Body of pancreas (tissue), 4 donors: ENCODE results near the gene HOXB6. TPM values are rescaled to one million over a fixed set of nuclear protein-coding genes. Genes with fewer than 3 reads are reported as not detected.

Experiments
- ATAC-seq: fragments of 150-250 bp; one replicate; pipeline ENCODE4 v1.9.1; 2016
- DNase-seq, 4 donors: peaks; one replicate each; pipeline ENCODE4 v3.0.0-alpha.2; 2019
- H3K27ac ChIP-seq, 4 donors: fragments of 200-600 bp; sonication (generic); 1 replicate in 3 of 4; 2 replicates in 1 of 4; pipeline versions ENCODE4 v1.5.1 to v1.6.1; 2016 to 2019; ENCODE audit warnings: mild to moderate bottlenecking in 1 of 4, mixed read lengths in 1 of 4, moderate library complexity in 1 of 4
- H3K27me3 ChIP-seq, 2 donors: fragments of 200-600 bp; sonication (generic); one replicate each; pipeline ENCODE4 v1.6.0; 2016; ENCODE audit warnings: mild to moderate bottlenecking in 1 of 2
- H3K36me3 ChIP-seq, 2 donors: fragments of 200-600 bp; sonication (generic); replicated peaks in 1 of 2; 2 replicates each; pipeline ENCODE4 v1.5.1; 2016; ENCODE audit warnings: low read depth in 2 of 2; ENCODE audit not compliant: insufficient read depth in 1 of 2
- H3K4me1 ChIP-seq: fragments of 200-600 bp; sonication (generic); one replicate; pipeline ENCODE4 v1.6.0; 2016
- H3K4me3 ChIP-seq, 2 donors: fragments of 200-600 bp; sonication (generic); 1 replicate in 1 of 2; 2 replicates in 1 of 2; pipeline ENCODE4 v1.5.1; 2016 to 2019
- H3K9me3 ChIP-seq, 3 donors: fragments of 200-600 bp; sonication (generic); 1 replicate in 2 of 3; 2 replicates in 1 of 3; pipeline ENCODE4 v1.5.1; 2016
- POLR2A ChIP-seq, 3 donors: fragments of 450-650 bp; IDR thresholded peaks; one replicate each; pipeline ENCODE4 v1.6.1; 2016; ENCODE audit warnings: antibody characterized with exemption in 3 of 3, mild to moderate bottlenecking in 2 of 3
- WGBS, 2 donors: methylation state at CpG; one replicate each; pipeline ENCODE4 v1.1.5; 2017; 5-methylcytosine and 5-hydroxymethylcytosine counted together
- intact Hi-C: fragments of 100-400 bp; cut with DNase I; formaldehyde crosslinking; loops from one replicate; pipeline ENCODE4 v1.15.1; 2023
- total RNA-seq, 2 donors: library from RNA; depleted of rRNA; stranded (reverse); fragments of >200 nt; gene quantifications; one replicate each; pipeline ENCODE4 v1.1.0, GENCODE V29; 2016
- TF ChIP-seq, protein P1 (sequence below), 7 experiments: fragments of 450-650 bp in 4 of 7; fragments of 200-600 bp in 3 of 7; sonication (generic) in 3 of 7; IDR thresholded peaks; one replicate each; pipeline ENCODE4 v1.5.1; 2016 to 2019; ENCODE audit warnings: antibody characterized with exemption in 7 of 7

The HOXB6 gene
- total RNA-seq, 2 donors from 2014 or later, result 2.1 to 2.6 TPM

GRCh38 chr17:48624544-48625494 is 20.0 kb upstream of the HOXB6 start:
- intact Hi-C loops, result loop anchor here (10.0 kb wide), 1 partner anchor 470 kb away; no protein-coding TSS in a partner anchor
- Histone ChIP-seq H3K27ac (no peak overlapping the region), H3K4me3 (no peak overlapping the region), H3K27me3 (peaks cover 0 to 73% of the 10 kb centered on the region in 2 donors), H3K4me1 (peaks cover 19% of the 10 kb centered on the region), H3K9me3 (no peaks in the 10 kb centered on the region), H3K36me3 (no peaks in the 10 kb centered on the region)
- no peak for TF ChIP-seq POLR2A (IDR thresholded peaks at IDR 0.05)
- TF ChIP-seq, protein P1, sequence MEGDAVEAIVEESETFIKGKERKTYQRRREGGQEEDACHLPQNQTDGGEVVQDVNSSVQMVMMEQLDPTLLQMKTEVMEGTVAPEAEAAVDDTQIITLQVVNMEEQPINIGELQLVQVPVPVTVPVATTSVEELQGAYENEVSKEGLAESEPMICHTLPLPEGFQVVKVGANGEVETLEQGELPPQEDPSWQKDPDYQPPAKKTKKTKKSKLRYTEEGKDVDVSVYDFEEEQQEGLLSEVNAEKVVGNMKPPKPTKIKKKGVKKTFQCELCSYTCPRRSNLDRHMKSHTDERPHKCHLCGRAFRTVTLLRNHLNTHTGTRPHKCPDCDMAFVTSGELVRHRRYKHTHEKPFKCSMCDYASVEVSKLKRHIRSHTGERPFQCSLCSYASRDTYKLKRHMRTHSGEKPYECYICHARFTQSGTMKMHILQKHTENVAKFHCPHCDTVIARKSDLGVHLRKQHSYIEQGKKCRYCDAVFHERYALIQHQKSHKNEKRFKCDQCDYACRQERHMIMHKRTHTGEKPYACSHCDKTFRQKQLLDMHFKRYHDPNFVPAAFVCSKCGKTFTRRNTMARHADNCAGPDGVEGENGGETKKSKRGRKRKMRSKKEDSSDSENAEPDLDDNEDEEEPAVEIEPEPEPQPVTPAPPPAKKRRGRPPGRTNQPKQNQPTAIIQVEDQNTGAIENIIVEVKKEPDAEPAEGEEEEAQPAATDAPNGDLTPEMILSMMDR (IDR thresholded peaks at IDR 0.05), result no peak
- ATAC-seq (no peak), DNase-seq (no peak)
- WGBS, 2 donors, result 2 to 4% methylated on average over 30 to 66 of the region's 66 CpGs

GRCh38 chr17:48624118-48624517 is 19.3 kb upstream of the HOXB6 start:
- H3K27me3 ChIP-seq, result peaks cover 0 to 77% of the 10 kb centered on the region in 2 donors
- ATAC-seq, result no peak
- no peaks in the 10 kb centered on the region for H3K9me3 ChIP-seq
- no peaks in the 10 kb centered on the region for H3K36me3 ChIP-seq
- WGBS, 2 donors, result 6 to 21% methylated on average over 5 of the region's 5 CpGs
- H3K27ac ChIP-seq, result no peak overlapping the region
- no peak overlapping the region for H3K4me3 ChIP-seq
- no peak for DNase-seq
- TF ChIP-seq, protein P1 (IDR thresholded peaks at IDR 0.05), result no peak
- TF ChIP-seq POLR2A (IDR thresholded peaks at IDR 0.05), result no peak
- intact Hi-C loops, result loop anchor here (10.0 kb wide), 1 partner anchor 469 kb away; no protein-coding TSS in a partner anchor
- peaks cover 22% of the 10 kb centered on the region for H3K4me1 ChIP-seq

GRCh38 chr17:48623583-48623982 is 18.8 kb upstream of the HOXB6 start:
- ATAC-seq (no peak), DNase-seq (no peak)
- intact Hi-C loops, result loop anchor here (10.0 kb wide), 1 partner anchor 469 kb away; no protein-coding TSS in a partner anchor
- Histone ChIP-seq H3K4me3 (no peak overlapping the region), H3K27ac (no peak overlapping the region), H3K27me3 (peaks cover 0 to 71% of the 10 kb centered on the region in 2 donors), H3K36me3 (no peaks in the 10 kb centered on the region), H3K4me1 (peaks cover 27% of the 10 kb centered on the region), H3K9me3 (no peaks in the 10 kb centered on the region)
- TF ChIP-seq POLR2A (IDR thresholded peaks at IDR 0.05), result no peak
- TF ChIP-seq, protein P1 (IDR thresholded peaks at IDR 0.05), result no peak
- WGBS, 2 donors, result 9 to 18% methylated on average over 2 to 4 of the region's 4 CpGs

- Histone ChIP-seq H3K9me3 (no peaks in the 10 kb centered on the region), H3K27me3 (peaks cover 0 to 70% of the 10 kb centered on the region in 2 donors), H3K27ac (no peak overlapping the region), H3K4me3 (no peak overlapping the region), H3K4me1 (peaks cover 27% of the 10 kb centered on the region), H3K36me3 (no peaks in the 10 kb centered on the region)
- WGBS, 2 donors, result 18 to 21% methylated on average over 11 of the region's 11 CpGs
- no peak for DNase-seq
- ATAC-seq, result no peak
- intact Hi-C loops, result loop anchor here (10.0 kb wide), 1 partner anchor 468 kb away; no protein-coding TSS in a partner anchor
- TF ChIP-seq, protein P1 (IDR thresholded peaks at IDR 0.05), result no peak
- TF ChIP-seq POLR2A (IDR thresholded peaks at IDR 0.05), result no peak
Measured at GRCh38 chr17:48622857-48623256, 18.1 kb upstream of the HOXB6 start.
